ENCODE results near the gene LRP6. TPM values are rescaled to one million over a fixed set of nuclear protein-coding genes. Genes with fewer than 3 reads are reported as not detected.

Gene LRP6
- total and polyA plus RNA-seq, 2 of the 8 experiments (the other 6 are each of a cell fraction or from before 2014, with no cell fraction given) = 53.6 to 73.2 TPM

GRCh38 chr12:12194206-12194605 is 72.6 kb downstream of the LRP6 start:
- peaks cover 4% of the 10 kb centered on the region; the same call in 1 of the 2 replicates for H3K79me1 ChIP-seq (ENCODE audit: low read depth, low read length)
- POLR2A ChIA-PET (ENCODE audit: partially characterized antibody) = interaction anchor here (0.6 kb wide), 1 partner anchor 85 kb away, joined by 3 read pairs; no protein-coding TSS in a partner anchor
- peaks cover 0 to 70% of the 10 kb centered on the region in 2 experiments; a peak in 2 of 4 replicates for H3K79me2 ChIP-seq (ENCODE audit: control insufficient read depth in 1 of 2, insufficient read depth in 2 of 2, low read length in 2 of 2)
- FAIRE-seq (no peak), DNase-seq (ENCODE audit: low read depth in 1 of 2, low spot score in 2 of 2) (no peak)
- no peak overlapping the region for H3K23ac ChIP-seq (ENCODE audit: insufficient read length)
- no peak overlapping the region for H3K27ac ChIP-seq (ENCODE audit: low read depth, low read length)
- no peaks in the 10 kb centered on the region for H3K9me3 ChIP-seq (ENCODE audit: insufficient read depth in 2 of 2, low read depth in 1 of 2, low read length in 1 of 2)
- H3K56ac ChIP-seq (replicated peaks; ENCODE audit: insufficient read length, low read depth, low read length) = no peak overlapping the region
- CTCF ChIA-PET (ENCODE audit: partially characterized antibody) = no interaction called here
- H2BK20ac ChIP-seq (ENCODE audit: low read length) = no peak overlapping the region
- no peaks in the 10 kb centered on the region for H3K27me3 ChIP-seq (replicated peaks in 1 of 4; ENCODE audit: control insufficient read depth in 3 of 4, extremely low read depth in 1 of 4, insufficient read depth in 3 of 4, low read length in 3 of 4)
- no peak overlapping the region for H3K4me3 ChIP-seq (ENCODE audit: extremely low read depth in 1 of 4, insufficient read depth in 2 of 4, low read depth in 3 of 4, low read length in 4 of 4)
- no peak overlapping the region for H2AFZ ChIP-seq (ENCODE audit: low read length)
- no peak overlapping the region for H2BK5ac ChIP-seq (ENCODE audit: low read depth, low read length)
- no peak overlapping the region for H3K14ac ChIP-seq (ENCODE audit: insufficient read length)
- no peak overlapping the region for H3K18ac ChIP-seq (ENCODE audit: extremely low read depth, low read length)
- H2BK15ac ChIP-seq (ENCODE audit: low read length) = no peak overlapping the region
- no peak overlapping the region for H4K8ac ChIP-seq (ENCODE audit: extremely low read depth, insufficient read depth, low read length)
- H3K4ac ChIP-seq (replicated peaks; ENCODE audit: insufficient read length, low read depth, low read length) = no peak overlapping the region
- no peak overlapping the region for H2BK120ac ChIP-seq (replicated peaks; ENCODE audit: low read depth, low read length)
- H2AK5ac ChIP-seq (ENCODE audit: low read depth, low read length) = no peak overlapping the region
- no peak overlapping the region for H4K91ac ChIP-seq (replicated peaks; ENCODE audit: insufficient read length, low read length)
- H3K9ac ChIP-seq (replicated peaks in 1 of 4; ENCODE audit: extremely low read depth in 1 of 4, low read depth in 3 of 4, low read length in 3 of 4) = no peak overlapping the region
- peaks cover 0 to 2% of the 10 kb centered on the region in 2 experiments for H4K20me1 ChIP-seq (replicated peaks in 1 of 2; ENCODE audit: control insufficient read depth in 1 of 2, insufficient read depth in 2 of 2, low read length in 2 of 2)
- TF ChIP-seq USF2 (IDR thresholded peaks at IDR 0.05; ENCODE audit: low read length) (no peak), HDAC6 (IDR thresholded peaks at IDR 0.05; ENCODE audit: low read depth, low read length) (no peak), TEAD4 (IDR thresholded peaks at IDR 0.05; ENCODE audit: low read depth, low read length) (no peak), ATF3 (IDR thresholded peaks at IDR 0.05; ENCODE audit: insufficient read depth, low read depth, low read length) (no peak), POU5F1 (IDR thresholded peaks at IDR 0.05; ENCODE audit: low read depth, low read length) (no peak), E2F6 (IDR thresholded peaks at IDR 0.05) (no peak), SIX5 (IDR thresholded peaks at IDR 0.05; ENCODE audit: low read depth, low read length) (no peak), KDM1A (IDR thresholded peaks at IDR 0.05; ENCODE audit: borderline replicate concordance, low read length) (no peak), EZH2 (IDR thresholded peaks at IDR 0.05; ENCODE audit: low read depth, low read length, severe bottlenecking) (no peak), RAD21 (IDR thresholded peaks at IDR 0.05 in 1 of 2, conservative IDR thresholded peaks at IDR 0.05 in 1 of 2; ENCODE audit: low read depth in 2 of 2, low read length in 2 of 2) (no peak), TCF12 (IDR thresholded peaks at IDR 0.05; ENCODE audit: low read depth, low read length) (no peak)
- H3K4me2 ChIP-seq (ENCODE audit: insufficient read depth in 1 of 2, low read depth in 2 of 2, low read length in 2 of 2) = no peak overlapping the region
- H3K4me1 ChIP-seq (replicated peaks in 1 of 4; ENCODE audit: control insufficient read depth in 3 of 4, insufficient read depth in 4 of 4, low read length in 3 of 4) = no peaks in the 10 kb centered on the region
- 63% methylated on average over 2 of the region's 2 CpGs; no CpG with 5 or more reads in 1 of the 2 experiments for WGBS, 2 experiments (ENCODE audit: extremely low coverage in 1 of 2, insufficient coverage in 1 of 2, insufficient read length in 1 of 2, insufficient replicate concordance in 2 of 2, low coverage in 1 of 2, low lambda C conversion rate in 2 of 2, missing lambda C conversion rate in 1 of 2)
- peaks cover 0 to 4% (median 3%) of the 10 kb centered on the region in 4 experiments; a peak in 2 of 8 replicates for H3K36me3 ChIP-seq (ENCODE audit: control insufficient read depth in 2 of 4, insufficient read depth in 4 of 4, low read length in 3 of 4)
- no peak overlapping the region for H4K5ac ChIP-seq (ENCODE audit: insufficient read length, low read depth, low read length)
- no peaks in the 10 kb centered on the region for H3K23me2 ChIP-seq (ENCODE audit: low read depth, low read length)
- H2BK12ac ChIP-seq (ENCODE audit: low read depth, low read length) = no peak overlapping the region

Data from H1 (cell line).